A549 (cell line): ENCODE data around the gene MMP11.

Experiments
- CBX8 ChIP-seq: fragments of 200-600 bp; sonication (generic); IDR thresholded peaks from 2 replicates; pipeline ENCODE4 v1.6.1; 2016
- CEBPB ChIP-seq, 2 experiments: fragments of >200 bp in 1 of 2; sonication (Bioruptor Twin) in 1 of 2; formaldehyde crosslinking in 1 of 2; IDR thresholded peaks; 2 replicates each; pipeline ENCODE4 v1.6.1; 2012 to 2016
- EP300 ChIP-seq, 2 experiments: fragments of >200 bp; sonication (Bioruptor Twin); formaldehyde crosslinking; IDR thresholded peaks; 2 replicates in 1 of 2; 3 replicates in 1 of 2; pipeline ENCODE4 v1.6.1; 2016 to 2017
- POLR2A ChIP-seq: IDR thresholded peaks from 2 replicates; pipeline ENCODE4 v1.6.1; 2012; ENCODE audit warnings: mild to moderate bottlenecking, low read length
- RFX5 ChIP-seq: fragments of 450-650 bp; IDR thresholded peaks from 2 replicates; pipeline ENCODE4 v1.7.1; 2014; ENCODE audit warnings: antibody characterized with exemption, mild to moderate bottlenecking, moderate library complexity
- SMC3 ChIP-seq: fragments of >200 bp; sonication (Bioruptor Twin); formaldehyde crosslinking; IDR thresholded peaks from 3 replicates; pipeline ENCODE4 v1.6.1; 2018; ENCODE audit warnings: inconsistent platforms

- TF ChIP-seq RFX5 (no peak), CEBPB (IDR thresholded peaks at IDR 0.05) (no peak), EP300 (IDR thresholded peaks at IDR 0.05) (no peak), SMC3 (no peak), POLR2A (no peak), CBX8 (no peak)
Measured at GRCh38 chr22:23789638-23790037, 17.0 kb downstream of the MMP11 start.
